ENCODE results near the gene DISC1.
A peak's percentile ranks its signal among the peaks of the same experiment; 100 is the strongest.

GRCh38 chr1:231596337-231596791 lies 30.2 kb upstream of the DISC1 start:
- TF ChIP-seq BHLHE40 (IDR thresholded peaks at IDR 0.05; ENCODE audit: borderline replicate concordance) (no peak), SP1 (IDR thresholded peaks at IDR 0.05) (no peak), ZNF384 (IDR thresholded peaks at IDR 0.05) (no peak), SUZ12 (IDR thresholded peaks at IDR 0.05) (no peak), ELF4 (IDR thresholded peaks at IDR 0.05) (no peak), FOXK2 (IDR thresholded peaks at IDR 0.05) (no peak), CTBP1 (IDR thresholded peaks at IDR 0.05; ENCODE audit: borderline replicate concordance) (no peak), NFRKB (IDR thresholded peaks at IDR 0.05) (no peak), TARDBP (IDR thresholded peaks at IDR 0.05) (no peak), ARNT (IDR thresholded peaks at IDR 0.05) (no peak), FOXM1 (IDR thresholded peaks at IDR 0.05; ENCODE audit: borderline replicate concordance) (0 out of 2 replicates have a peak, but pooled peaks have one; percentile 20), PKNOX1 (IDR thresholded peaks at IDR 0.05) (no peak), LEF1 (IDR thresholded peaks at IDR 0.05; ENCODE audit: borderline replicate concordance) (no peak), FOXA1 (IDR thresholded peaks at IDR 0.05) (no peak)
